SK-N-SH treated with all-trans-retinoic acid at 6 μM for 48 hours (cell line): Measurements from ENCODE around the gene PLXNC1.

Experiments used
- ARNTL ChIP-seq: fragments of 450-650 bp; formaldehyde crosslinking; IDR thresholded peaks from 2 replicates; pipeline ENCODE4 v1.5.0; 2020; ENCODE audit warnings: low read depth, mild to moderate bottlenecking, moderate library complexity, borderline replicate concordance
- TCF4 ChIP-seq: fragments of 250-450 bp; sonication (Bioruptor Pico); IDR thresholded peaks from 2 replicates; pipeline ENCODE4 v1.8.0; 2021; ENCODE audit warnings: mild to moderate bottlenecking, moderate library complexity, borderline replicate concordance
- ZFP3 ChIP-seq: fragments of 250-450 bp; sonication (Bioruptor Pico); IDR thresholded peaks from 2 replicates; pipeline ENCODE4 v1.5.0; 2020; ENCODE audit warnings: mild to moderate bottlenecking, moderate library complexity
- TF ChIP-seq, protein P1 (sequence below): fragments of 250-450 bp; sonication (Bioruptor Pico); IDR thresholded peaks from 2 replicates; pipeline ENCODE4 v1.5.0; 2020; ENCODE audit warnings: mild to moderate bottlenecking, moderate library complexity

DNA sequence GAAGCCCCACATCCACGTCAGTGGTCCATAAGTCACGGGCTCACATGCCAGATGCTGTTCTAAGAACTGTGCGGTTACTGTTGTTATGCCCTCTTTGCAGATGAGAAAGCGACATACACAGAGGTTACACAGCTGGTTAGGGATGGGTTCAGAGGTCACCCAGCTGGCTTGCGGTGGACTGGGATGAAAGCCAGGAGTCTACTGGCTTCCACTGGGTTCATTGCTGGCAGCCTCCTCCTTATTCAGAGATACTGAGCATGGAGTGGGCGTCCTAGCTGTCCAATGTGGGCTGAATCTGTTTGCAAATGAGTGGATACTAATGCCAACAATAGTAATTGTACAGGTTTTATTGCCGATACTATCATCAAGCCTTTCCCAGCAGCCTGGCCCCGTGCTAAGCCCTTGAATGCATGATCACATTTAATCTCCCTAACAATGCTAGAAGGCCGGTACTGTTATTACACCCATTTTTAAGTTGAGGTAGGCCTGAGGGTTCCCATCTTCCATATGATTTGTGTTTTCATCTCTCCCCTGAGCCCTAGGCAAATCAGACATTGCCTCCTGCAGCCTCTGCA, 129.1 kb downstream of the PLXNC1 start:
- TF ChIP-seq ZFP3 (no peak), TCF4 (CRISPR knock-in tag) (no peak), ARNTL (CRISPR knock-in tag) (no peak)
- TF ChIP-seq, protein P1, sequence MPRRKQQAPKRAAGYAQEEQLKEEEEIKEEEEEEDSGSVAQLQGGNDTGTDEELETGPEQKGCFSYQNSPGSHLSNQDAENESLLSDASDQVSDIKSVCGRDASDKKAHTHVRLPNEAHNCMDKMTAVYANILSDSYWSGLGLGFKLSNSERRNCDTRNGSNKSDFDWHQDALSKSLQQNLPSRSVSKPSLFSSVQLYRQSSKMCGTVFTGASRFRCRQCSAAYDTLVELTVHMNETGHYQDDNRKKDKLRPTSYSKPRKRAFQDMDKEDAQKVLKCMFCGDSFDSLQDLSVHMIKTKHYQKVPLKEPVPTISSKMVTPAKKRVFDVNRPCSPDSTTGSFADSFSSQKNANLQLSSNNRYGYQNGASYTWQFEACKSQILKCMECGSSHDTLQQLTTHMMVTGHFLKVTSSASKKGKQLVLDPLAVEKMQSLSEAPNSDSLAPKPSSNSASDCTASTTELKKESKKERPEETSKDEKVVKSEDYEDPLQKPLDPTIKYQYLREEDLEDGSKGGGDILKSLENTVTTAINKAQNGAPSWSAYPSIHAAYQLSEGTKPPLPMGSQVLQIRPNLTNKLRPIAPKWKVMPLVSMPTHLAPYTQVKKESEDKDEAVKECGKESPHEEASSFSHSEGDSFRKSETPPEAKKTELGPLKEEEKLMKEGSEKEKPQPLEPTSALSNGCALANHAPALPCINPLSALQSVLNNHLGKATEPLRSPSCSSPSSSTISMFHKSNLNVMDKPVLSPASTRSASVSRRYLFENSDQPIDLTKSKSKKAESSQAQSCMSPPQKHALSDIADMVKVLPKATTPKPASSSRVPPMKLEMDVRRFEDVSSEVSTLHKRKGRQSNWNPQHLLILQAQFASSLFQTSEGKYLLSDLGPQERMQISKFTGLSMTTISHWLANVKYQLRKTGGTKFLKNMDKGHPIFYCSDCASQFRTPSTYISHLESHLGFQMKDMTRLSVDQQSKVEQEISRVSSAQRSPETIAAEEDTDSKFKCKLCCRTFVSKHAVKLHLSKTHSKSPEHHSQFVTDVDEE (CRISPR knock-in tag) = no peak
